ENCODE measurements around the gene PGAM1.

The PGAM1 gene

GRCh38 chr10:97445722-97446639 is 20.0 kb downstream of the PGAM1 start, which contains the start of the genes EXOSC1 and ZDHHC16:
Gene EXOSC1, minus strand, starts transcription at chr10:97446006. Its CDS starts 21 bp downstream, at chr10:97445985.
Gene ZDHHC16, plus strand, starts transcription at chr10:97446175. Its CDS starts 5,501 bp downstream, at chr10:97451676.
- peak within 1 kb of the TSS; percentile 88 for H3K4me3 ChIP-seq (ENCODE audit: low read depth, low read length)
- peaks cover 23 to 25% of the 10 kb centered on the region in 2 experiments for H3K36me3 ChIP-seq (ENCODE audit: control insufficient read depth in 2 of 2, insufficient read depth in 1 of 2, low read length in 2 of 2)
- H3K9me3 ChIP-seq (ENCODE audit: control insufficient read depth, insufficient read depth, low read depth, low read length): no peaks in the 10 kb centered on the region
- CTCF ChIA-PET: interaction anchor here (0.6 to 1.0 kb wide), 4 partner anchors 33 to 249 kb away, joined by 3 to 7 read pairs (median 3); partner anchors contain the start of gene ANKRD2
- POLR2A ChIA-PET: interaction anchor here (1.7 to 2.0 kb wide), 2 partner anchors 9 to 12 kb away, joined by 5 to 11 read pairs; no protein-coding TSS in a partner anchor
- H3K4me1 ChIP-seq (ENCODE audit: control insufficient read depth, insufficient read depth, low read length): peaks cover 6% of the 10 kb centered on the region; the same call in 1 of the 2 replicates
- H3K27ac ChIP-seq (ENCODE audit: extremely low read depth, low read depth, low read length): peak within 1 kb of the TSS; percentile 70
- 0 out of 2 replicates have a peak, but pooled peaks have one; percentile 17 for TF ChIP-seq ZNF629 (tag by site-specific recombination; IDR thresholded peaks at IDR 0.05)
- TF ChIP-seq WT1 (tag by site-specific recombination; IDR thresholded peaks at IDR 0.05): peak; percentile 41; the same call in 1 of the 2 replicates
- 0 out of 2 replicates have a peak, but pooled peaks have one; percentile 15 for TF ChIP-seq ZNF2 (tag by site-specific recombination; IDR thresholded peaks at IDR 0.05)
- TF ChIP-seq ZSCAN23 (tag by site-specific recombination; IDR thresholded peaks at IDR 0.05): no peak
- no peak for TF ChIP-seq ZNF37A (tag by site-specific recombination; IDR thresholded peaks at IDR 0.05)
- TF ChIP-seq ZNF23 (tag by site-specific recombination; IDR thresholded peaks at IDR 0.05; ENCODE audit: borderline replicate concordance): no peak
- TF ChIP-seq SCRT1 (tag by site-specific recombination; IDR thresholded peaks at IDR 0.05; ENCODE audit: borderline replicate concordance): peak; percentile 69
- TF ChIP-seq GFI1B (tag by site-specific recombination; IDR thresholded peaks at IDR 0.05): peak; percentile 38; the same call in 1 of the 2 replicates
- peak; percentile 85 for TF ChIP-seq ZNF692 (tag by site-specific recombination; IDR thresholded peaks at IDR 0.05)
- TF ChIP-seq KLF9 (tag by site-specific recombination; IDR thresholded peaks at IDR 0.05; ENCODE audit: low read depth): peak; percentile 54; the same call in 1 of the 2 replicates
- TF ChIP-seq ZNF324 (tag by site-specific recombination; IDR thresholded peaks at IDR 0.05): peak; percentile 54; the same call in 1 of the 2 replicates
- peak; percentile 75 for TF ChIP-seq GLIS2 (tag by site-specific recombination; IDR thresholded peaks at IDR 0.05)
- peak; percentile 59 for TF ChIP-seq ZIC2 (tag by site-specific recombination; IDR thresholded peaks at IDR 0.05)
- peak; percentile 57; the same call in 1 of the 2 replicates for TF ChIP-seq KLF10 (tag by site-specific recombination; IDR thresholded peaks at IDR 0.05)
- peak; percentile 94 for TF ChIP-seq ZBTB17 (tag by site-specific recombination; IDR thresholded peaks at IDR 0.05)
- peak; percentile 74 for TF ChIP-seq ZNF660 (tag by site-specific recombination; IDR thresholded peaks at IDR 0.05)
- TF ChIP-seq ZNF626 (tag by site-specific recombination; IDR thresholded peaks at IDR 0.05): no peak
- peak; percentile 79 for TF ChIP-seq SP2 (tag by site-specific recombination; IDR thresholded peaks at IDR 0.05)
- TF ChIP-seq TRIM28 (IDR thresholded peaks at IDR 0.05; ENCODE audit: borderline replicate concordance, low read length): 0 out of 2 replicates have a peak, but pooled peaks have one; percentile 8
- TF ChIP-seq SP3 (tag by site-specific recombination; IDR thresholded peaks at IDR 0.05): peak; percentile 87
- TF ChIP-seq CTCF (tag by site-specific recombination; IDR thresholded peaks at IDR 0.05): peak; percentile 49; the same call in 1 of the 2 replicates
- no peak for TF ChIP-seq PRDM2 (tag by site-specific recombination; IDR thresholded peaks at IDR 0.05; ENCODE audit: borderline replicate concordance)
- TF ChIP-seq EGR2 (tag by site-specific recombination; IDR thresholded peaks at IDR 0.05; ENCODE audit: low read depth): peak; percentile 79
- TF ChIP-seq ZNF10 (tag by site-specific recombination; IDR thresholded peaks at IDR 0.05): 0 out of 2 replicates have a peak, but pooled peaks have one; percentile 26
- no peak for TF ChIP-seq ZNF664 (tag by site-specific recombination; IDR thresholded peaks at IDR 0.05)

Data from HEK293 (cell line).